Activated T-cell treated with anti-CD3 and anti-CD28 coated beads, Interleukin-2, amount 50 U/mL, for 24 hours (primary cell): ENCODE data around the gene LRRC23.
A peak's percentile ranks its signal among the peaks of the same experiment; 100 is the strongest.

Experiments used
- DNase-seq: peaks from one replicate; pipeline ENCODE4 v3.0.0-alpha.2; 2020
- H3K27ac Mint-ChIP-seq: 2 replicates; pipeline ENCODE4 v1.8.0; 2020; ENCODE audit warnings: mild to moderate bottlenecking, mixed read lengths
- H3K27me3 Mint-ChIP-seq: 2 replicates; pipeline ENCODE4 v1.8.0; 2020; ENCODE audit warnings: mixed read lengths
- H3K36me3 Mint-ChIP-seq: 2 replicates; pipeline ENCODE4 v1.8.0; 2020; ENCODE audit warnings: low read depth, mixed read lengths
- H3K4me1 Mint-ChIP-seq: 2 replicates; pipeline ENCODE4 v1.8.0; 2020; ENCODE audit warnings: low read depth, mixed read lengths
- H3K4me3 Mint-ChIP-seq: 2 replicates; pipeline ENCODE4 v1.8.0; 2020; ENCODE audit warnings: mild to moderate bottlenecking, moderate library complexity, mixed read lengths
- H3K9me3 Mint-ChIP-seq: 2 replicates; pipeline ENCODE4 v1.8.0; 2020; ENCODE audit warnings: mixed read lengths

Gene LRRC23

GRCh38 chr12:6936636-6937480, 32.2 kb downstream of the LRRC23 start:
- Mint-ChIP-seq H3K9me3 (no peaks in the 10 kb centered on the region), H3K27me3 (no peaks in the 10 kb centered on the region), H3K36me3 (peaks cover 81% of the 10 kb centered on the region), H3K27ac (peak overlapping the region; percentile 98), H3K4me3 (peak overlapping the region; percentile 90), H3K4me1 (peaks cover 63% of the 10 kb centered on the region)
- DNase-seq = peak; percentile 79

DNA sequence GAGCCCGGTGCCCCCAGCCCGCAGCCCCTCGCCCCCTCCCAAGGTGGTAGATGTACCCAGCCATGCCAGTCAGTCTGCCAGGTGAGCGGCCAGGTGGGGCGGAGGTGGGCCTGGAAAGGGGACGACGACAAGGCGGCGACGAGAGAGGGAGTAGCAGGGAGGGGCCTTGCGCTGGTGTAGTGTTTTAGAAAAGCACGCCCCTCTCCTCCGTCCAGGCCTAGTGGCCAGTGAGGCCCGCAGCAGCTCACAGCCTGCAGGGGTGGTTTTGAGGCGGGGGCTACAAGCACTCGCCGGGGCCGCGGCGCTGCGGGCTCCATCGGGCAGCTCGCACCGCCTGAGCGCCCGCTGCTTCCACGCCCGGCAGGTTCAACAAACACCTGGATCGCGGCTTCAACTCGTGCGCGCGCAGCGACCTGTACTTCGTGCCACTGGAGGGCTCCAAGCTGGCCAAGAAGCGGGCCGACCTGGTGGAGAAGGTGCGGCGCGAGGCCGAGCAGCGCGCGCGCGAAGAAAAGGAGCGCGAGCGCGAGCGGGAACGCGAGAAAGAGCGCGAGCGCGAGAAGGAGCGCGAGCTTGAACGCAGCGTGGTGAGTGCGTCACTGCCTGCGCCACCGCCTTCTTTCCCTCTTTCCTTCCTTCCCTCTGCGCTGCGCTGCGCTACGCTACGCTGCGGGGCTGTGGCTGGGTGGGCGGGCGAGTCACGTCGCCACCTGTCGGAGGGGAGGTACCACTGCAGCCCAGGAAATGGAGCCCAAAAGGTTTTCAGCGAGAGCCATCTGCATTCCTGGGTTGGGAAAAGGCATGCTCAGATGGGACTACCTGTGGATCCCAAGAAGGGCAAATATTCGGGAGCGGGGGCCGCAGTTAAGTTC, 33.1 kb downstream of the LRRC23 start:
- peaks cover 83% of the 10 kb centered on the region for H3K36me3 Mint-ChIP-seq
- H3K27ac Mint-ChIP-seq = peak overlapping the region; percentile 98
- H3K4me1 Mint-ChIP-seq = peaks cover 61% of the 10 kb centered on the region
- no peaks in the 10 kb centered on the region for H3K9me3 Mint-ChIP-seq
- H3K27me3 Mint-ChIP-seq = no peaks in the 10 kb centered on the region
- peak; percentile 93 for DNase-seq
- peak overlapping the region; percentile 90 for H3K4me3 Mint-ChIP-seq

- no peaks in the 10 kb centered on the region for H3K27me3 Mint-ChIP-seq
- peak overlapping the region; percentile 98 for H3K27ac Mint-ChIP-seq
- H3K9me3 Mint-ChIP-seq = no peaks in the 10 kb centered on the region
- H3K36me3 Mint-ChIP-seq = peaks cover 76% of the 10 kb centered on the region
- H3K4me1 Mint-ChIP-seq = peaks cover 64% of the 10 kb centered on the region
- H3K4me3 Mint-ChIP-seq = peak overlapping the region; percentile 90
- DNase-seq = no peak
Measured at GRCh38 chr12:6938353-6939190, 34.0 kb downstream of the LRRC23 start.

- Mint-ChIP-seq H3K27ac (peak overlapping the region; percentile 80), H3K9me3 (no peaks in the 10 kb centered on the region), H3K4me1 (peaks cover 63% of the 10 kb centered on the region), H3K36me3 (peaks cover 74% of the 10 kb centered on the region), H3K4me3 (peak overlapping the region; percentile 90), H3K27me3 (no peaks in the 10 kb centered on the region)
- no peak for DNase-seq
Measured at GRCh38 chr12:6939191-6939540, 34.5 kb downstream of the LRRC23 start.

DNA sequence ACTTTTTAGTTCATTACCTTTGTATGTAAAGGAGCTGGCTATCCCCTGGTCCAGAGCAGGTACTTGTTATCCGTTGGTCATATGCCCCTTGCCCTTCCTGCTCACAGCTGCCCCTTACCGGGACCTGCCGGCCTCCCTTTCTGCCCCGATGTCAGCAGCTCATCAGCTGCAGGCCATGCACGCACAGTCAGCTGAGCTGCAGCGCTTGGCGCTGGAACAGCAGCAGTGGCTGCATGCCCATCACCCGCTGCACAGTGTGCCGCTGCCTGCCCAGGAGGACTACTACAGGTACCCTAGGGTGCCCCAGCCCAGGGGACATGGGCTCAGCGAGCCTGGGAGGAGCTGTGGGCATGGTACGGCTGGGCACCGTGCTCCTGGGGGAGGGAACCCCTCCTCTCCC, 36.6 kb downstream of the LRRC23 start:
- H3K9me3 Mint-ChIP-seq = no peaks in the 10 kb centered on the region
- peaks cover 74% of the 10 kb centered on the region for H3K36me3 Mint-ChIP-seq
- no peaks in the 10 kb centered on the region for H3K27me3 Mint-ChIP-seq
- H3K27ac Mint-ChIP-seq = no peak overlapping the region
- H3K4me1 Mint-ChIP-seq = peaks cover 65% of the 10 kb centered on the region
- H3K4me3 Mint-ChIP-seq = no peak overlapping the region
- DNase-seq = no peak

DNA sequence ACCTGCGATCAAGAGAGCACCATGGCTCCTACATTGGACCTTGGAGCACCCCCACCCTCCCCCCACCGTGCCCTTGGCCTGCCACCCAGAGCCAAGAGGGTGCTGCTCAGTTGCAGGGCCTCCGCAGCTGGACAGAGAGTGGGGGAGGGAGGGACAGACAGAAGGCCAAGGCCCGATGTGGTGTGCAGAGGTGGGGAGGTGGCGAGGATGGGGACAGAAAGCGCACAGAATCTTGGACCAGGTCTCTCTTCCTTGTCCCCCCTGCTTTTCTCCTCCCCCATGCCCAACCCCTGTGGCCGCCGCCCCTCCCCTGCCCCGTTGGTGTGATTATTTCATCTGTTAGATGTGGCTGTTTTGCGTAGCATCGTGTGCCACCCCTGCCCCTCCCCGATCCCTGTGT, 37.2 kb downstream of the LRRC23 start:
- Mint-ChIP-seq H3K27ac (no peak overlapping the region), H3K9me3 (no peaks in the 10 kb centered on the region), H3K4me1 (peaks cover 65% of the 10 kb centered on the region), H3K4me3 (no peak overlapping the region), H3K36me3 (peaks cover 72% of the 10 kb centered on the region), H3K27me3 (no peaks in the 10 kb centered on the region)
- DNase-seq = no peak

- peaks cover 68% of the 10 kb centered on the region for H3K4me1 Mint-ChIP-seq
- H3K9me3 Mint-ChIP-seq = no peaks in the 10 kb centered on the region
- peak overlapping the region; percentile 85 for H3K4me3 Mint-ChIP-seq
- H3K27me3 Mint-ChIP-seq = no peaks in the 10 kb centered on the region
- H3K27ac Mint-ChIP-seq = peak overlapping the region; percentile 98
- peaks cover 72% of the 10 kb centered on the region for H3K36me3 Mint-ChIP-seq
- DNase-seq = no peak
Measured at GRCh38 chr12:6942331-6942665, 37.7 kb downstream of the LRRC23 start.

- Mint-ChIP-seq H3K36me3 (peaks cover 71% of the 10 kb centered on the region), H3K9me3 (no peaks in the 10 kb centered on the region), H3K4me1 (peaks cover 76% of the 10 kb centered on the region), H3K4me3 (peak overlapping the region; percentile 85), H3K27ac (peak overlapping the region; percentile 98), H3K27me3 (no peaks in the 10 kb centered on the region)
- peak; percentile 73 for DNase-seq
Measured at GRCh38 chr12:6943389-6943721, 38.7 kb downstream of the LRRC23 start.

- Mint-ChIP-seq H3K27me3 (no peaks in the 10 kb centered on the region), H3K4me1 (peaks cover 77% of the 10 kb centered on the region), H3K4me3 (peak within 1 kb of the TSS; percentile 85), H3K9me3 (no peaks in the 10 kb centered on the region), H3K36me3 (peaks cover 66% of the 10 kb centered on the region), H3K27ac (peak within 1 kb of the TSS; percentile 98)
- DNase-seq = peak; percentile 87
Measured at GRCh38 chr12:6943722-6944380, 39.2 kb downstream of the LRRC23 start, which contains the start of the genes C12orf57 and RNU7-1. TSS of gene C12orf57 (plus strand) at chr12:6944022. CDS start at chr12:6944122, 100 bp downstream. TSS of gene RNU7-1 (plus strand) at chr12:6943816.

GRCh38 chr12:6944381-6945186, 40.0 kb downstream of the LRRC23 start:
- H3K4me1 Mint-ChIP-seq = peaks cover 77% of the 10 kb centered on the region
- DNase-seq = peak; percentile 90
- no peaks in the 10 kb centered on the region for H3K9me3 Mint-ChIP-seq
- peaks cover 59% of the 10 kb centered on the region for H3K36me3 Mint-ChIP-seq
- H3K27me3 Mint-ChIP-seq = no peaks in the 10 kb centered on the region
- peak overlapping the region; percentile 85 for H3K4me3 Mint-ChIP-seq
- H3K27ac Mint-ChIP-seq = peak overlapping the region; percentile 98

GRCh38 chr12:6945613-6946012, 41.0 kb downstream of the LRRC23 start:
- peaks cover 84% of the 10 kb centered on the region for H3K4me1 Mint-ChIP-seq
- no peak for DNase-seq
- peaks cover 49% of the 10 kb centered on the region for H3K36me3 Mint-ChIP-seq
- H3K9me3 Mint-ChIP-seq = no peaks in the 10 kb centered on the region
- H3K4me3 Mint-ChIP-seq = peak overlapping the region; percentile 85
- no peaks in the 10 kb centered on the region for H3K27me3 Mint-ChIP-seq
- H3K27ac Mint-ChIP-seq = peak overlapping the region; percentile 98

DNA sequence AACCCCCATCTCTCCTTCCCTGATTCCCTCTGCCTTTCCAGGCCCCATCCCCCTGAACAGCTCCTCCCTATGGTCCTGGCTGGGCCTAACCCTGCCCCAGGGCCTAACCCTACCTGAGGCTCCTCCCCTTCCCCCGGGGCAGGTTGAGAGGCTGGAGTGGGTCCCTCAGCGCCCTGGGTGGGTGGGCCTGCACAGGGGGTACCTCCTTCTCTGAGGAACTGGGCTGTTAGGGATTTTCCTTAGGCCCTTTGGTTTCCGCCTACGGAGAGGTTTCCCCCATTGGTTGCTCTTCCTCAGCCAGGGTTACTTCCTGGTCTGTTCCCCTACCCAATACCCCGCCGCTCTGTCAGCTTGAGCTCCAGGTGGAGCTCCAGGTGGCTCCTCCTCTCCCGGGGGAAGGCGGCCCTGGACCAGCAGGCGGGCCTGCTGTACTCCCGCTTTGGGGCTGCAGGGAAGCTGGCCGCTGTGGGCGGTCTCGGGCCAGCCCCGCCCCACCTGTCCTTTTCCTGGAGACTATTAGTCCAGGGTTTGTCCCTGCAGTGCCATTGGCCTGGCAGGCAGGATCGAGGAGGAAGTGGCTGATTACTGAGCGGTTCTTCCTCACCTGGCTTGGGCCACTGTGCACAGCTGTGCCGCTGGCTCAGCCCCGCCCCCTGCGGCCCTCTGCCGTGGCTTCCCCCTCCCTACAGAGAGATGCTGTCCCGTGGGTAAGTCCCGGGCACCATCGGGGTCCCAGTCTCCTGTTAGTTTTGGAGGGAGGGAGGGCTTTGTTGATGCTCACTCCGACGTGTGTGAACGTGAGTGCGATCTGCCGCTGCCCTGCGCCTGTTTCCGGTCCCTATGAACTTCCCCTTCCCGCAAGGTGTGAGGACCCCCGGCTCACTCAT, 41.7 kb downstream of the LRRC23 start:
- peaks cover 48% of the 10 kb centered on the region for H3K36me3 Mint-ChIP-seq
- H3K4me3 Mint-ChIP-seq = peak overlapping the region; percentile 85
- H3K27me3 Mint-ChIP-seq = no peaks in the 10 kb centered on the region
- H3K9me3 Mint-ChIP-seq = no peaks in the 10 kb centered on the region
- H3K4me1 Mint-ChIP-seq = peaks cover 90% of the 10 kb centered on the region
- peak; percentile 74 for DNase-seq
- peak overlapping the region; percentile 98 for H3K27ac Mint-ChIP-seq
